ENCODE data around the gene METTL9. TPM values are rescaled to one million over a fixed set of nuclear protein-coding genes. Genes with fewer than 3 reads are reported as not detected.

METTL9 gene
- total and polyA plus RNA-seq, 9 of the 15 experiments (the other 6 are each of a cell fraction or from before 2014, with no cell fraction given), result 12.2 to 107 (median 79.1) TPM

DNA sequence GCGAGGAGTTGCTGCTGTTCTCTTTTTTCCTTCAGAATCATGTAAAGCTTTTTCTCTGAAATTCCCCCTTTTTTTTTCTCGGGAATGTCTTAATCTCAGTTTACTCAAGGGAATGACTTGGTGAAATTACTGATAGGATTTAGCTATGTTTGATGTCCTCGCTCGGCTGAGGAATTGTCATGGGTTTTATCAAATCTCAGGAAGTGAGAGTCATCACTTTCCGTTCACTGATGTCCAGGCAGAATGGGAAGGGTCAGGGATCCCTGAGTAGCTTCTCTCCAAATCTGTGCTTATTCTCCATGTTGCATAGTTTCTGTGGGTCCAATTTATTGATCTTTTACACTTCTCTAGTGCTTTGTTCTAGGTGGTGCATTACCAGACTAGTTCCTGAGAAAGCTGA is 46.7 kb downstream of the METTL9 start:
- ChIA-PET POLR2A (interaction anchor here (0.9 to 1.2 kb wide), 3 partner anchors 16 to 30 kb away, joined by 3 to 4 read pairs (median 3); no protein-coding TSS in a partner anchor), CTCF (ENCODE audit: low intra/inter-chr PET ratio) (interaction anchor here (0.9 kb wide), 1 partner anchor 62 kb away, joined by 3 read pairs; no protein-coding TSS in a partner anchor)
- WGBS (ENCODE audit: insufficient coverage, low coverage, missing lambda C conversion rate), result 55% methylated on average over 4 of the region's 5 CpGs
- no peaks in the 10 kb centered on the region for H3K27me3 ChIP-seq (ENCODE audit: control insufficient read depth in 2 of 2, insufficient read depth in 2 of 2, low read length in 2 of 2)
- no peak overlapping the region for H3K27ac ChIP-seq (ENCODE audit: extremely low read depth, low read depth, low read length)
- ATAC-seq (no peak), FAIRE-seq (no peak), DNase-seq (ENCODE audit: extremely low read depth in 1 of 4, low spot score in 3 of 4) (no peak)
- H3K4me1 ChIP-seq (replicated peaks in 1 of 2; ENCODE audit: control insufficient read depth in 2 of 2, insufficient read depth in 2 of 2, low read length in 2 of 2), result no peaks in the 10 kb centered on the region; a peak in 3 of 5 replicates
- BruUV-seq (replicated peaks), result no TSS peak
- no peak overlapping the region for H3K4me3 ChIP-seq
- H3K79me2 ChIP-seq (ENCODE audit: control insufficient read depth, insufficient read depth, low read length), result no peaks in the 10 kb centered on the region
- H3K9ac ChIP-seq (ENCODE audit: insufficient read depth in 1 of 2, low read depth in 2 of 2, low read length in 2 of 2), result no peak overlapping the region
- H3K36me3 ChIP-seq (ENCODE audit: control insufficient read depth, insufficient read depth, low read length), result peaks cover 6% of the 10 kb centered on the region; the same call in 2 of the 3 replicates
- H4K20me1 ChIP-seq (replicated peaks; ENCODE audit: control insufficient read depth, insufficient read depth, low read length), result no peaks in the 10 kb centered on the region
- H2AFZ ChIP-seq (ENCODE audit: low read depth, low read length), result no peak overlapping the region
- intact Hi-C loops (cut with micrococcal nuclease) (no loop called here), in situ Hi-C loops (cut with MboI) (loop anchor here (5.0 kb wide), 1 partner anchor 59 kb away; no protein-coding TSS in a partner anchor)
- no peak for TF ChIP-seq ZBTB34 (CRISPR knock-in tag; IDR thresholded peaks at IDR 0.05)
- TF ChIP-seq KDM4B (IDR thresholded peaks at IDR 0.05; ENCODE audit: borderline replicate concordance in 2 of 2, low read depth in 1 of 2), result no peak
- TF ChIP-seq ERF (CRISPR knock-in tag; IDR thresholded peaks at IDR 0.05), result no peak
- TF ChIP-seq UBTF (IDR thresholded peaks at IDR 0.05; ENCODE audit: borderline replicate concordance in 1 of 2, low read depth in 2 of 2, low read length in 2 of 2), result no peak
- TF ChIP-seq RB1 (IDR thresholded peaks at IDR 0.05; ENCODE audit: low read depth), result no peak
- TF ChIP-seq EHMT2 (IDR thresholded peaks at IDR 0.05), result no peak
- TF ChIP-seq WHSC1 (IDR thresholded peaks at IDR 0.05; ENCODE audit: low read length), result no peak
- no peak for TF ChIP-seq HSF4 (CRISPR knock-in tag; IDR thresholded peaks at IDR 0.05; ENCODE audit: borderline replicate concordance)
- TF ChIP-seq, protein P1, sequence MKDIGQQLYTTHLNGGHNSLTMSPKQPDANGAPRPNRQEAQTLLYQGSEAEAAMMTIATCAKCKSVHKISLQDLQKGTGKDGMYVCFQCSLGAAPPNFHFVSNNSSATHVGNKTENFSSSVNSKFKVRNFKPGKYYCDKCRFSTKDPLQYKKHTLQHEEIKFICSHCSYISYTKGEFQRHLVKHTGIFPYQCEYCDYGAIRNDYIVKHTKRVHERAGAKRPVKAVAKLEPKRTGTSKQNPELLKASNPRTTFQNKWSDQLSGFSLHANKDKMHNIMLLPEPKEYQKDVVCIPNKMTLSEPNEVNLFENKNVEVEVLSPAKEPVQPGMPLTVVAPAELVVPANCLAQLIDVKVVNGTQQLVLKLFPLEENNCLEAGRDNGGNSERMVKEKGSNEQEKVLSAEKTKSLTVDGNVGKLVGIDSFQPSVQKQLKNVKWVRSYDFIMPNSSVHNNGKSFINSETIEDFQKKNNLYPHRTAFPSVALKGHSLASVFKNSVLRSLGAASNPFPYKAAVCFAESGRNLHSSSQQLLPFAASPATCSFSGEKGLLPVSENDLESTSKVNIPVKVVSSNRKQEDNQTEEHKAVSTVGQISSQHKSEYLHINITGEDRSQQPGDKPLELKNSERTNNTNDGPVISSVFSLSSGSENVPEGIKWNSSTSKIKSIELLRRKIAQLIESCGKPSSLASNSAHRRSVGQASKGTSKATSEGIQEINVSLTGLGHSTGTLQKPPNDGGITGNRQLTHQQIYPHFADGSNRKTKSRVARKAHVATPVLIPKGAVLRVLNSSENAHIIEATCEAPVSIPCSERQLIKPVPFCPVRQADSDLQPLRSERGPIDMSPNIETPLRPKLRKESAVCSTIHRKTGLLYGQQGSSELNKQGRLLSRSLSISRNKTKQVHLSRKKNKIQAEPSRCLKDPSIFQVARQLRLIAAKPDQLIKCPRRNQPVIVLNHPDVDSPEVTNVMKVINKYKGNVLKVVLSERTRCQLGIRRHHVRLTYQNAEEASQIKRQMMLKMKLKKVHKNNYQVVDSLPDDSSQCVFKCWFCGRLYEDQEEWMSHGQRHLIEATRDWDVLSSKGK (CRISPR knock-in tag; IDR thresholded peaks at IDR 0.05), result no peak
- no peaks in the 10 kb centered on the region for H3K9me1 ChIP-seq (ENCODE audit: control insufficient read depth, insufficient read depth, low read length)
- H3K9me3 ChIP-seq (replicated peaks; ENCODE audit: control insufficient read depth, insufficient read depth, low read depth, low read length), result no peaks in the 10 kb centered on the region
- no peak overlapping the region for H3K4me2 ChIP-seq (ENCODE audit: insufficient read depth, low read length)

Data from K562 (cell line).